ENCODE measurements around the gene SYCN.

SYCN gene

GRCh38 chr19:39156326-39157230, 47.5 kb downstream of the SYCN start:
- in situ Hi-C loops (cut with MboI; ENCODE audit: low sequenced_read_pairs): no loop called here

DNA sequence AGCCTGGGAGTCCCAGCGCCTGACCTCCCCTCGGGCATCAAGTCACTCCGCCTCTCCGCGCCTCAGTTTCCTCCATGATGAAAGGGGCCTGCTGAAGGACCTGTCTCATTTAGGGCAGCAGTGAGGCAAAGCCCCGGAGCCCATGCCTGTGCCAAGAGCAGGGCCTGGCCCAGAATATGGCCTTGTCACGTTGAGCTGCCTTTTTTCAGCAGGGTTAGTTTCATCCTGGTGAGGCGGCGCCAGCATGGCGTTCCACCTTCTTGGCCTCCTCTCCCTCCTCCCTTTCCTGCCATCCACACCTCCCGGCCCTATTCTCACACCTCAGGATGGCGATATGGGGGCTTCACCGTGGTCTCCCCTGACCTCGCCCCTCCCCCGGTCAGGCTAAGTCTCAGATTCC, 48.3 kb downstream of the SYCN start:
- in situ Hi-C loops (cut with MboI; ENCODE audit: low sequenced_read_pairs): no loop called here

DNA sequence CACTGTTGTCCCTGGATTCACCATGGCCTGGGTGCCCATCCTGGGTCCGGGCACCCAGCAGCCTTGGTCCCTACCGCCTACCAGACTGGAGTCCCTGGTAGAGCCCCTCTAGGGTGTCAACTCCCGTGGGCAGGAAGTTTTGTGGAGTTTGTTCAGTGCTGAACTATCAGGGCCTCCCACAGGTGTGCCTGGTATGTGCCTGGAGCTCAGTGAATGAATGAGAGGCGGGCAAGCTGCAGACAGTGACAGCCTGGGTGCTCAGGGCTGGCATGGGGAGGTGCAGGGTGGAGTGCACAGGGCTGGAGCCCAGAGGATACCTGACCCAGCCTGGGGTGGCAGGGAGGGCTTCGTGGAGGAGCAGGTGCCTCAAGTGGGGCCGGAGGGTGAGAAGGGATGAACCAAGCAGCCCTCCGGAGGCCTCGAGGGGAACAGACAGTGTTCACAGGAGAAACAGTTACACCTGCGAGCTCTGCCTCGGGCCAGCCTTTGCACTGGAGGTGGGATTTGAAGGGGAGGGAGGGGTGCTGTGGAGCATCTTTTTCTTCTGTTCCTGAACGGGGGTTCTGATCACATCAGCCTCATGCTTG, 48.9 kb downstream of the SYCN start:
- in situ Hi-C loops (cut with MboI; ENCODE audit: low sequenced_read_pairs): no loop called here

GRCh38 chr19:39154629-39155100, 49.4 kb downstream of the SYCN start:
- in situ Hi-C loops (cut with MboI; ENCODE audit: low sequenced_read_pairs): no loop called here

DNA sequence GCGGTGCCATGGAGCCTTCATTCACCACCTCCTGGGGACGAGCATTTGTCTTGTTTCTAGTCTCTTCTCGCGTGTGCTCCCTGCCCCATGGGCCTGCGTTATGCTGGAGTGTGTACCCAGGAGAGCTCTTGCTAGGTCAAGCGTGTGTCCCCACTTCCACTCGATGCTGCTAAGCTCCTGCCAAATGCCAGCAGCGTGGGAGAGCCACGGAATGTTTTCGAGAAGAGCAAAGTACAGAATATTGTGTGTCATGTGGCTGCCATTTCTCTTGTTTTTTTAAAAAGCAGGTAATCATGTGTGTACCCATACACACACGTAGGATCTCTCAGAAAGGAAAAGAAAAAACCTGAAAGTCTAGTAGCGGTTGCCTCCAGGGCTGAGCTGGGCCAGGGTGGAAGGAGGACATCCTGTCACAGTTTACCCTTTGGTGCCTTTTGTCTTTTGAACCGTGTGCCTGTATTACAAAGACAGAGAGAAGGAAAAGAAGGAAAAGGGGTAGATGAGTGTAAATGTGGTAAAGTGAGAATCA, 49.9 kb downstream of the SYCN start:
- in situ Hi-C loops (cut with MboI; ENCODE audit: low sequenced_read_pairs): no loop called here

All from HL-60/S4 treated with phorbol 12-myristate 13-acetate at 8.2 ng/mL for 4 days and 3 days (cell line).